ENCODE results near the gene SNRPA.
"Not testable (repeated sequence)": the region's sequence is repeated elsewhere in the genome, so short reads cannot be mapped to it uniquely, and the experiment has no call there.

GRCh38 chr19:40812571-40812970 lies 61.6 kb downstream of the SNRPA start:
- not testable (repeated sequence) for TF ChIP-seq CTCF, POLR2AphosphoS5, POLR2A (IDR thresholded peaks at IDR 0.05)
